ENCODE results near the gene MAN1A1.
"Not testable (repeated sequence)": the region's sequence is repeated elsewhere in the genome, so short reads cannot be mapped to it uniquely, and the experiment has no call there.

DNA sequence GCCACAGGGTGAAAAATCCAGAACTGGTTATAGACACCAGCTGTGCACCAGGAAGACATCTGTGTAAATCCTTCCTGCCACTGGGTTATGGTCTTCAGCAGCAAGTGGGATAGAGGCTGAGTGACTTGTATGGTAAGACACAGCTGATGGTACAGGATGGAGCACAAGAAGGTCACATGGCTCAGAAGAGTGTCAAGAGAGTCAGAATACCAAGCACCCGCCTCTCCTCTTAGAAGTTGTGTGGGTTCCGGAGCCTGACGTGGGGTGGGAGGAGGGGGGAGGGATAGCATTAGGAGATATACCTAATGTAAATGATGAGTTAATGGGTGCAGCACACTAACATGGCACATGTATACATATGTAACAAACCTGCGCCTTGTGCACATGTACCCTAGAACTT is 193.5 kb downstream of the MAN1A1 start:
- TF ChIP-seq, protein P1, sequence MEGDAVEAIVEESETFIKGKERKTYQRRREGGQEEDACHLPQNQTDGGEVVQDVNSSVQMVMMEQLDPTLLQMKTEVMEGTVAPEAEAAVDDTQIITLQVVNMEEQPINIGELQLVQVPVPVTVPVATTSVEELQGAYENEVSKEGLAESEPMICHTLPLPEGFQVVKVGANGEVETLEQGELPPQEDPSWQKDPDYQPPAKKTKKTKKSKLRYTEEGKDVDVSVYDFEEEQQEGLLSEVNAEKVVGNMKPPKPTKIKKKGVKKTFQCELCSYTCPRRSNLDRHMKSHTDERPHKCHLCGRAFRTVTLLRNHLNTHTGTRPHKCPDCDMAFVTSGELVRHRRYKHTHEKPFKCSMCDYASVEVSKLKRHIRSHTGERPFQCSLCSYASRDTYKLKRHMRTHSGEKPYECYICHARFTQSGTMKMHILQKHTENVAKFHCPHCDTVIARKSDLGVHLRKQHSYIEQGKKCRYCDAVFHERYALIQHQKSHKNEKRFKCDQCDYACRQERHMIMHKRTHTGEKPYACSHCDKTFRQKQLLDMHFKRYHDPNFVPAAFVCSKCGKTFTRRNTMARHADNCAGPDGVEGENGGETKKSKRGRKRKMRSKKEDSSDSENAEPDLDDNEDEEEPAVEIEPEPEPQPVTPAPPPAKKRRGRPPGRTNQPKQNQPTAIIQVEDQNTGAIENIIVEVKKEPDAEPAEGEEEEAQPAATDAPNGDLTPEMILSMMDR (IDR thresholded peaks at IDR 0.05): not testable (repeated sequence)
- TF ChIP-seq POLR2A (IDR thresholded peaks at IDR 0.05): not testable (repeated sequence)
